ENCODE results near the gene USP33. TPM values are rescaled to one million over a fixed set of nuclear protein-coding genes. Genes with fewer than 3 reads are reported as not detected.
"Not testable (repeated sequence)": the region's sequence is repeated elsewhere in the genome, so short reads cannot be mapped to it uniquely, and the experiment has no call there.

The USP33 gene
- total RNA-seq: 10 to 100 TPM; 46.2 to 48.5 TPM

GRCh38 chr1:77759071-77760028 is at the start of gene USP33:
USP33 (minus strand) TSS chr1:77759852; CDS start chr1:77741697, 18,155 bp downstream.
- peaks cover 7% of the 10 kb centered on the region for H3K36me3 Mint-ChIP-seq
- no peaks in the 10 kb centered on the region for H3K27me3 Mint-ChIP-seq
- CTCF ChIA-PET: interaction anchor here (0.6 kb wide), 1 partner anchor 20 kb away, joined by 3 read pairs; the partner anchor contains the start of gene MIGA1
- peak within 1 kb of the TSS; percentile 90 for H3K4me3 Mint-ChIP-seq
- peaks cover 30% of the 10 kb centered on the region for H3K4me1 Mint-ChIP-seq
- H3K27ac Mint-ChIP-seq: peak within 1 kb of the TSS; percentile 96
- peak; percentile 92 for DNase-seq
- peak; percentile 93 for ATAC-seq
- no peaks in the 10 kb centered on the region for H3K9me3 Mint-ChIP-seq (ENCODE audit: low read depth)

- Mint-ChIP-seq H3K36me3 (peaks cover 33% of the 10 kb centered on the region), H3K27ac (no peak overlapping the region), H3K27me3 (no peaks in the 10 kb centered on the region), H3K9me3 (ENCODE audit: low read depth) (no peaks in the 10 kb centered on the region), H3K4me3 (no peak overlapping the region), H3K4me1 (no peaks in the 10 kb centered on the region)
- CTCF ChIA-PET: no interaction called here
- ATAC-seq (no peak), DNase-seq (no peak)
Measured at GRCh38 chr1:77803371-77803770, 43.7 kb upstream of the USP33 start.

- CTCF ChIA-PET: no interaction called here
- ATAC-seq (no peak), DNase-seq (no peak)
- peaks cover 28% of the 10 kb centered on the region for H3K36me3 Mint-ChIP-seq
- H3K4me1 Mint-ChIP-seq: no peaks in the 10 kb centered on the region
- no peaks in the 10 kb centered on the region for H3K27me3 Mint-ChIP-seq
- H3K9me3 Mint-ChIP-seq (ENCODE audit: low read depth): no peaks in the 10 kb centered on the region
- H3K4me3 Mint-ChIP-seq: no peak overlapping the region
- no peak overlapping the region for H3K27ac Mint-ChIP-seq
Measured at GRCh38 chr1:77802026-77802425, 42.4 kb upstream of the USP33 start.

GRCh38 chr1:77797991-77798390 is 38.3 kb upstream of the USP33 start:
- no peak overlapping the region for H3K4me3 Mint-ChIP-seq
- no peaks in the 10 kb centered on the region for H3K9me3 Mint-ChIP-seq (ENCODE audit: low read depth)
- DNase-seq (no peak), ATAC-seq (no peak)
- H3K27me3 Mint-ChIP-seq: no peaks in the 10 kb centered on the region
- H3K36me3 Mint-ChIP-seq: peaks cover 21% of the 10 kb centered on the region
- H3K4me1 Mint-ChIP-seq: no peaks in the 10 kb centered on the region
- CTCF ChIA-PET: no interaction called here
- H3K27ac Mint-ChIP-seq: no peak overlapping the region

GRCh38 chr1:77796695-77797405 is 37.2 kb upstream of the USP33 start:
- CTCF ChIA-PET: no interaction called here
- no peak overlapping the region for H3K4me3 Mint-ChIP-seq
- H3K4me1 Mint-ChIP-seq: no peaks in the 10 kb centered on the region
- no peaks in the 10 kb centered on the region for H3K9me3 Mint-ChIP-seq (ENCODE audit: low read depth)
- ATAC-seq (no peak), DNase-seq (no peak)
- H3K36me3 Mint-ChIP-seq: peaks cover 20% of the 10 kb centered on the region
- H3K27ac Mint-ChIP-seq: no peak overlapping the region
- H3K27me3 Mint-ChIP-seq: no peaks in the 10 kb centered on the region

- H3K27me3 Mint-ChIP-seq: no peaks in the 10 kb centered on the region
- no peak for ATAC-seq
- CTCF ChIA-PET: no interaction called here
Measured at GRCh38 chr1:77794550-77794949, 34.9 kb upstream of the USP33 start.

GRCh38 chr1:77786093-77786741 is 26.6 kb upstream of the USP33 start:
- H3K4me1 Mint-ChIP-seq: peaks cover 14% of the 10 kb centered on the region
- H3K4me3 Mint-ChIP-seq; ATAC-seq; CTCF ChIA-PET; H3K27ac Mint-ChIP-seq; DNase-seq; H3K27me3 Mint-ChIP-seq; H3K9me3 Mint-ChIP-seq (ENCODE audit: low read depth): not testable (repeated sequence)
- peaks cover 61% of the 10 kb centered on the region for H3K36me3 Mint-ChIP-seq

More at GRCh38 chr1:77794550-77794949, 34.9 kb upstream of the USP33 start:
- H3K4me1 Mint-ChIP-seq: no peaks in the 10 kb centered on the region
- peaks cover 20% of the 10 kb centered on the region for H3K36me3 Mint-ChIP-seq
- no peak overlapping the region for H3K27ac Mint-ChIP-seq
- DNase-seq: no peak
- no peak overlapping the region for H3K4me3 Mint-ChIP-seq
- H3K9me3 Mint-ChIP-seq (ENCODE audit: low read depth): no peaks in the 10 kb centered on the region

- peaks cover 33% of the 10 kb centered on the region for H3K4me1 Mint-ChIP-seq
- no peaks in the 10 kb centered on the region for H3K27me3 Mint-ChIP-seq
- DNase-seq (no peak), ATAC-seq (no peak)
- peaks cover 9% of the 10 kb centered on the region for H3K9me3 Mint-ChIP-seq (ENCODE audit: low read depth)
- H3K36me3 Mint-ChIP-seq: peaks cover 47% of the 10 kb centered on the region
- CTCF ChIA-PET: no interaction called here
- no peak overlapping the region for H3K4me3 Mint-ChIP-seq
- H3K27ac Mint-ChIP-seq: no peak overlapping the region
Measured at GRCh38 chr1:77783141-77783540, 23.5 kb upstream of the USP33 start.

- CTCF ChIA-PET: no interaction called here
- ATAC-seq (no peak), DNase-seq (no peak)
- Mint-ChIP-seq H3K4me1 (peaks cover 33% of the 10 kb centered on the region), H3K9me3 (ENCODE audit: low read depth) (peaks cover 8% of the 10 kb centered on the region), H3K27me3 (no peaks in the 10 kb centered on the region), H3K36me3 (peaks cover 37% of the 10 kb centered on the region), H3K27ac (no peak overlapping the region), H3K4me3 (no peak overlapping the region)
Measured at GRCh38 chr1:77781683-77782082, 22.0 kb upstream of the USP33 start.

- ATAC-seq (peak; percentile 96), DNase-seq (peak; percentile 91)
- Mint-ChIP-seq H3K36me3 (peaks cover 18% of the 10 kb centered on the region), H3K4me3 (peak within 1 kb of the TSS; percentile 89), H3K27ac (peak within 1 kb of the TSS; percentile 81), H3K27me3 (no peaks in the 10 kb centered on the region), H3K9me3 (ENCODE audit: low read depth) (peaks cover 2% of the 10 kb centered on the region), H3K4me1 (peaks cover 33% of the 10 kb centered on the region)
- CTCF ChIA-PET: interaction anchor here (0.7 to 0.8 kb wide), 4 partner anchors 20 to 540 kb away, joined by 3 read pairs; partner anchors contain the start of gene USP33
Measured at GRCh38 chr1:77779529-77780281, 20.1 kb upstream of the USP33 start, which contains the start of gene MIGA1. MIGA1 (plus strand) TSS chr1:77779649; CDS start chr1:77783253, 3,604 bp downstream.

- H3K27me3 Mint-ChIP-seq: no peaks in the 10 kb centered on the region
Measured at GRCh38 chr1:77776007-77776700, 16.5 kb upstream of the USP33 start.

GRCh38 chr1:77768006-77768405 is 8.4 kb upstream of the USP33 start:
- no peaks in the 10 kb centered on the region for H3K4me1 Mint-ChIP-seq
- CTCF ChIA-PET: interaction anchor here (1.2 kb wide), 1 partner anchor 85 kb away, joined by 3 read pairs; no protein-coding TSS in a partner anchor
- H3K27me3 Mint-ChIP-seq: no peaks in the 10 kb centered on the region
- H3K36me3 Mint-ChIP-seq: no peaks in the 10 kb centered on the region
- DNase-seq: no peak
- H3K4me3 Mint-ChIP-seq: no peak overlapping the region
- H3K27ac Mint-ChIP-seq: no peak overlapping the region
- H3K9me3 Mint-ChIP-seq (ENCODE audit: low read depth): no peaks in the 10 kb centered on the region
- ATAC-seq: no peak

More at GRCh38 chr1:77776007-77776700, 16.5 kb upstream of the USP33 start:
- H3K9me3 Mint-ChIP-seq (ENCODE audit: low read depth): no peaks in the 10 kb centered on the region
- ATAC-seq (no peak), DNase-seq (no peak)
- no peak overlapping the region for H3K4me3 Mint-ChIP-seq
- no peaks in the 10 kb centered on the region for H3K36me3 Mint-ChIP-seq
- H3K4me1 Mint-ChIP-seq: peaks cover 18% of the 10 kb centered on the region
- H3K27ac Mint-ChIP-seq: no peak overlapping the region
- CTCF ChIA-PET: interaction anchor here (0.6 kb wide), 1 partner anchor 711 kb away, joined by 3 read pairs; no protein-coding TSS in a partner anchor

Measured in activated CD8-positive, alpha-beta memory T cell treated with anti-CD3 and anti-CD28 coated beads, Interleukin-2, amount 10 ng/mL, durations not matched to agents 7 days and 5 days (primary cell).